OCI-LY1 (cell line): ENCODE results near the gene ARL15.

Source experiments
- EZH2 ChIP-seq: fragments of 200-600 bp; sonication (generic), shearing (Covaris generic); IDR thresholded peaks from 2 replicates; pipeline ENCODE4 v1.8.0; 2017; ENCODE audit warnings: borderline replicate concordance, mixed run types, mild to moderate bottlenecking, antibody characterized with exemption, low read length, moderate library complexity, mixed read lengths
- TF ChIP-seq, protein P1 (sequence below): fragments of 200-600 bp; sonication (generic), shearing (Covaris generic); IDR thresholded peaks from 2 replicates; pipeline ENCODE4 v1.5.1; 2017; ENCODE audit warnings: mild to moderate bottlenecking, antibody characterized with exemption, low read length, moderate library complexity, mixed read lengths

DNA sequence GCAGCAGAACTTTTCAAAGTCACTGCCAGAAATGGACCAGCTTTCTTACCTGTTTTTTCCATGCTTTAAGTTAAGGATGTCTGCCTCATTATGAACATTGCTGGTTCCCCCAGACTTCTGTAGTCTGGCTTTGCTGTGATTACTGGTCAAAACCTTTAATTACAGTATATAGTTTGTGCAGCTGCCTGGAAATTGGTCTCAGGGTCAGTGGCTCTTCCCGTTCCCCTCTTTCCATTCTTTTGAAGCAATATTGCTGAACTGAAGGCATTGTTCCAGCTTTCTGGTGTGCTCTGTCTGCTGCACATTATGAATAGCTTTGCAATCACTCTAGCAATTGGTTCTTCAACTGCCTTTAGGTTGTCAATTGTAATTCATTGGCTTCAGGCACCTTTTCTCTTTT, 206.5 kb downstream of the ARL15 start:
- TF ChIP-seq, protein P1, sequence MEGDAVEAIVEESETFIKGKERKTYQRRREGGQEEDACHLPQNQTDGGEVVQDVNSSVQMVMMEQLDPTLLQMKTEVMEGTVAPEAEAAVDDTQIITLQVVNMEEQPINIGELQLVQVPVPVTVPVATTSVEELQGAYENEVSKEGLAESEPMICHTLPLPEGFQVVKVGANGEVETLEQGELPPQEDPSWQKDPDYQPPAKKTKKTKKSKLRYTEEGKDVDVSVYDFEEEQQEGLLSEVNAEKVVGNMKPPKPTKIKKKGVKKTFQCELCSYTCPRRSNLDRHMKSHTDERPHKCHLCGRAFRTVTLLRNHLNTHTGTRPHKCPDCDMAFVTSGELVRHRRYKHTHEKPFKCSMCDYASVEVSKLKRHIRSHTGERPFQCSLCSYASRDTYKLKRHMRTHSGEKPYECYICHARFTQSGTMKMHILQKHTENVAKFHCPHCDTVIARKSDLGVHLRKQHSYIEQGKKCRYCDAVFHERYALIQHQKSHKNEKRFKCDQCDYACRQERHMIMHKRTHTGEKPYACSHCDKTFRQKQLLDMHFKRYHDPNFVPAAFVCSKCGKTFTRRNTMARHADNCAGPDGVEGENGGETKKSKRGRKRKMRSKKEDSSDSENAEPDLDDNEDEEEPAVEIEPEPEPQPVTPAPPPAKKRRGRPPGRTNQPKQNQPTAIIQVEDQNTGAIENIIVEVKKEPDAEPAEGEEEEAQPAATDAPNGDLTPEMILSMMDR, result no peak
- no peak for TF ChIP-seq EZH2
